Inflammatory macrophage treated with lipopolysaccharide for 1 hour (primary cell): Measurements from ENCODE around the gene STARD5.
"Not testable (repeated sequence)": the region's sequence is repeated elsewhere in the genome, so short reads cannot be mapped to it uniquely, and the experiment has no call there.

Experiments used
- DNase-seq, 2 donors: peaks; one replicate each; pipeline ENCODE4 v3.0.0-alpha.2; 2020 to 2022

Gene STARD5

DNA sequence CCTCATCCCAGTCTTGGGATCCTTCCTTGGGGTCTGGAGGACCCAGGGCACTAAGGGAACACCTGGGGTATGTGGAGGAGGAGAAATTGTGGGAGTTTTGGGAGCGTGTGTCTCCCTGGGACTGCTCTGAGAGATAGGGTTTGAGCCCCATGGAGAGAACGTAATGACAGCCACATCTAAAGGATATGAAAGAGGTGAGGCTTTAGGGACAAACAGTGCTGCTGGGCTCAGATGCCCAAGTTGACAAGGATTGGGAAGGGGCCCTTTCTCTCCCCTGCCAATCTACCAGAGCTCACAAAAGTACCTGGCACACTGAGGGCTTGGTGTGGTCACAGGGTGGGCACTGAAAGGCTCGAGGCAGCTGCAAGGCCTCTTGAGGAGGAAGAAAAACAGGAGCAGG lies 13.3 kb upstream of the STARD5 start:
- no peak for DNase-seq

DNA sequence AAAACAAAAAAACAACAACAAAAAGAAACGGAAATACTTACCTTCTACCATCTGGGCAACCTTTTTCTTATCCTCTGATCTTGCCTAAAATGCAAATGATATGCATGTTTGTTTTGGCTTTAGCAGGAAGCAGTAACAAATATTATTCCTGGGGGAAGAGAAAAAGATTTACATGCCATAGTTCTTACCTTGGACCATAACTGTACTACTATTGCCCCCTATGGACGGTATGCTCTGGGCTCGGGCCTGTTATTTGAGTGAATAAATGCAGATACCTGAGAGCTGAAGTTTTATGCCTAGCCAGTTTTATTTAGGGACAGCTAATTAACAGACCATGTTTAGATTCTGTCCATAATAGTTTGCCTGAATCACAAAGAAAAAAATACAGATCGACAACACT lies 12.6 kb upstream of the STARD5 start:
- peak in 1 of 2 donors; percentile 32 for DNase-seq

DNA sequence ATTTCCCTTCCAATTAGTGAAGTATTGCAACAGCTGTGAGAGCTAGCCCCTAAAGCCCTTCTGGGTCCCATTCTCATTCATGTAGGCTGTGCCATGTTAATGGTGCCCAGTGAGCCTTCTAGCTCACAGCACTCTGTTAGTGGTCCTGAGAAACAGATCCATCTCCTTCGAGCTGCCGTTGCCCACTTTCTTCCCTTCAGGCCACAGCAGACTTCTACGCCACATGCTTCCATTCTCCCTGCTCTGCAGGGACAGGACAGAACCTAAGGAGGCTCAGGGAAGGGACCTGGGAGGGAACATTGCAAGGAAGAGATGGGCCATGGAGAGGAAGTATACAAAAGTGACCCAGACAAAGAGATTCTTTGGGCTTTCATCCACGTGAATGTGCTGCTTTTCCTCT lies 11.7 kb upstream of the STARD5 start:
- no peak for DNase-seq

DNA sequence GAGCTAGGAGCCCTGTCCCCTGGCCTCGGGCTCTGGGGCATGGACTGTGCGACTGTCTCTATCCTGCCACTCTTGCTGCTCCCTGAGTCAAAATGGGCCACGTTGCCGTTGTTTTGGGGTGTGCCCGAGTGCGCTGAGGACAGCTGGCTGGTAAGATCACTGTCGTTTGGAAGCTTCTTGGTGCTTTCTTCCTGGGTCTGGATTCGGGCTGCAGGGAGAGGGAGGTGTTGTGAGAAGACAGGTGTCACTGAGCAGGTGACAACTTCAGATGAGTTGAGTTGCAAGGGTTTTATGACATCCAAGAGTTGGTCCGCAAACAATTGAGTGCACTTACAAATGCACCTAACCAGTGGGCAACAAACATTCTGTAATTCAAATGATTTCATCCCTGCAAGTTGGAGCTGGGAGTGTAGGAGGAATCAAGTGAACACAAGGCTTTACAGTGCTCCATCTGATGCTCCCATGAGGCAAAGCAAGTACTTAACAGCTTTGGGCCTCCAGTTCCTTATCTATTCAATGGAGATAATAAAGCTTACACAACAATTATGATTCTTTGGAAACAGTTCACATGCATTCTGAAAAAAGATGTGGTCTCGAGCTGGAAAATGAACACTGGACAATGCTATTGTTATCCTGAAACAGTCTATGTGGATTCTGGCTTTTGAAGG lies 11.0 kb upstream of the STARD5 start:
- no peak for DNase-seq

DNA sequence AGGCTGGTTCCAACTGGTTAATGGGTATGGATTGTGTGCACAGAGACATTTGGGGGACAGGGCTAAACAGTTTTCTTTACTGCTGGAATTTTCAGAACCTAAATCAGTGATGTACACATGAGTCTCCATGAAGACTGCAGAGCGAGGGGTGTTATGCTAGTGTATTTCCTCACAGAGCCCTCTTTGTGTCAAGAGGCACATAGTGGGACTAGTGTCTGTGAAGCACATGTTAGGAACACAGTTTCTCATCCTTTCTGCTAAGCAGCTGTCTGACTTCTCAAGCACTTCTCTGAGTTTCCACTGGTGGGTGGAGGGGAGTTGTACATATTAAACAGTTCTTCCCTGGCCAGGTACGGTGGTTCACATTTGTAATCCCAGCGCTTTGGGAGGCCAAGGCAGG lies 9.4 kb upstream of the STARD5 start:
- no peak for DNase-seq

DNA sequence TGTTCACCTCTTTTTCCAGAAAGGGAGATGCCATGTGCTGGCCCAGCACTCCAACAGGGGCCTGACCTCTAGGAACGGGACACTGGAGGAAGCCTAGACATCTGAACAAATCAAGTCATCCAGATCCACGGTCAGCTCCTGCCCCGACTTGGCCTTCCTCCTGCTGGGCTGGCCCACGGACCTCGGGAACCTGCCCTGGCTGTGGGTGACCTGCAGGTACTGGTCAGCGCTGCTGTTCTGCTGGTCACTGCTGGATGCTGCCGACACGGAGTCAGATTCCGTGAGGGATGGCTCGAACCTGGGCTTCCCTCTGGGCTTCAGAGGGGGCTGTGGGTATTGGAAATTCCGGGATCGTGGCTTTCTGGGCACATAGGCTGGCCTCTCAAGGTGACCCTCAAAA lies 8.4 kb upstream of the STARD5 start:
- DNase-seq: no peak

DNA sequence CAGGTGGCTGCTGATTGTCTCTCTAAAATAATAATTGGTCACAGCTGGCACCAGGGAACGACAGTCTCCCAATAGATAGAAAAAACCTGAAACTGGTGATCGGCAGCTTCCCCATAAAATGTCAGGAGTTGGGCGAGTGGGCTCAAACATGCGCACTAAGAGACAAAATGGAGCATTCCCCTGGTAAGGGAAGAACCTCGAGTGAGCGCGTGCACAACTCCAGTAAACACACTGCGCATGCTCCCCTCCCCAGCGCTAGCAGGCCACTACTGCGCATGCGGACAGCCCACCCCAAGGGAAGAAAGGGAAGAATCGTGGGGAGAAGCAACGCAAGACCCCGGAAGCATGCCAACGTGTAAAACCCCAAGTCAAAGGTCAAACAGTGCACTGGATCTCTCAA lies 7.7 kb upstream of the STARD5 start:
- DNase-seq: no peak

DNA sequence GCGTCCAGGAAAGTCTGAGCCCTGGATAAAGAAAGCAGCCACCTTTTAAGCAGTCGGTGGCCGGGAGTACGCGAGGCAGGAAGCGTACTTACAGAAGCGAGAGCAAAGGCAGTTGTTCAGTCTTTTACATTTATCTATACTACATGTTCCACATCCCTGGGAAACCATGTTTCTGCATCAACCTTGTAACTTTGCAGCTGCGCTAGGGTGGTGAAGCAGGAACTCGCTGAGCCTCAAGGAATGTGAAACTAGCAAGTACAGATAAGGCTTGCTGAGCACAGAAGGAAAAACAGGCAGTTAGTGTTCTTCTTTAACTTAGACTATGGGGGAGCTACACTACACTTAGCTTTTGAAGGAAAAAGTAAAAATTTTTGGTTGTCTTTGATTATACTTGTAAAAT lies 7.2 kb upstream of the STARD5 start:
- DNase-seq: not testable (repeated sequence)

DNA sequence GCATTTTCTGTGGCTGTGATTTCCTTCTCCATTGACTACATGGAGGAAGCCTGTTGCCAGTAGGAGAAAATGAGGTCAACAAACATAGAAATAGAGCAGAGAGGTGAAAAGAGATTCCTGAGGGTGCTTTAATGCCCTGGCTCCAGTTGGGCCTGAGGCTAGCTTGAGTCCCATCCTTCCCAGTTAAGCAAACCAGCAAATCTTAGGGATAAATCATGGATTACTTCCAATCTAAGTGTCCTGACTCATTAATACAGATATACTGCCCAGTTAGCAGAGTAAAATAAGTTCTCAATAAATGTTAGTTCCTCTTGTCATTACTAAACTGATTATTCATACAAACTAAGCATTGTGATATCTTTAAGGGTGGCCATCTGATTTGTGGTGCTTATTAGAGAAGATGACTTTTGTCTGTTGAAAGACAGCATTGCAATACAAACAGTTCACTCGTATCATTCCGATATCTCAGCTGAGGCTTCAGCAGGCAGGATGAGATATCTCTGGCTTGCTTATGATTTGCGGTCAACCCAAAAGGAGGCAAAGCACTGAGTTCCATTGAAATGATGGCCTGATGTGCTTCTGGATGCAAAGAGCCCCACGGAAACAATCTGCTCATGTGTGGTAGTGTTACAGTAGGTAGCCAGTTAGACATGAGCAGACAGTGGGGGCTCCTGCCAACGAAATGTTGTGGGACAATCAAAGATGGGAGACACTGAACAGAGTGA lies 6.6 kb upstream of the STARD5 start:
- peak; percentile 31 to 50 for DNase-seq

DNA sequence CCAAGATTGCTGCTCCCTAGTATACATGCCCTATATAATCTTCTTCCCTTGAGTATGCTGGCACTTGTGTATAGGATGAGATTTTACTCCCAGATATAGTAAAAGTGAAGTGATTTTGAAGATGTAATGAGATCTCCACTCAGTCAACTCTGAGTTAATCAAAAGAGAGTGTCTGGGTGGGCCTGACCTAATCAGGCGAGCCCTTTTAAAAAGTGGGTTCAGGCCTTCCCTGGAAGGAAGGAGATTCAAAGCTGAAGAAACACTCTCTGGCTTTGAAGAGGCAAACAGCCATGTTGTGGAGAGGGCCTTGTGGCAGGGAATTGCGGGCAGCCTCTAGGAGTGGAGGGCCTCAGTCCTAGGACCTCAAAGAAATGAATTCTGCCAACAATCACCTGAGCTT lies 5.5 kb upstream of the STARD5 start:
- DNase-seq: no peak

DNA sequence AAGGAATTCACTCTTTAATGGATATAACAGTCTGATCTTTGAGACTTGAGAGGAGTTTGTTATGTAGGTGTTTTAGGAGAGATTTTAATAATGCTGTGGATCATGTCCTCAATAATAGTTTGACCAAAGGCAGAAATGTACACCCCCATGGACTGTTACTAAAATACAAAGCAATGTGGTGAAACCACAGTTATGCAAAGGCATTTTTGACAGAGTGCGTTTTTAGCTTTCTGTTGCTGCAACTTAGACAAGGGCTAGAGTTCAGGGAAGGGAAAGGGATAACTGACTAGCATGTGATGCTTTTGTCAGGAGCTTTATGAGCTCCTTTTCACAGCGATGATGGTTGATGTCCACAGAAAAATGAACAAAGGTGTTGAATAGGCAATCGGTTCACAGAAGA lies 3.6 kb upstream of the STARD5 start:
- DNase-seq: peak; percentile 35 to 75

DNA sequence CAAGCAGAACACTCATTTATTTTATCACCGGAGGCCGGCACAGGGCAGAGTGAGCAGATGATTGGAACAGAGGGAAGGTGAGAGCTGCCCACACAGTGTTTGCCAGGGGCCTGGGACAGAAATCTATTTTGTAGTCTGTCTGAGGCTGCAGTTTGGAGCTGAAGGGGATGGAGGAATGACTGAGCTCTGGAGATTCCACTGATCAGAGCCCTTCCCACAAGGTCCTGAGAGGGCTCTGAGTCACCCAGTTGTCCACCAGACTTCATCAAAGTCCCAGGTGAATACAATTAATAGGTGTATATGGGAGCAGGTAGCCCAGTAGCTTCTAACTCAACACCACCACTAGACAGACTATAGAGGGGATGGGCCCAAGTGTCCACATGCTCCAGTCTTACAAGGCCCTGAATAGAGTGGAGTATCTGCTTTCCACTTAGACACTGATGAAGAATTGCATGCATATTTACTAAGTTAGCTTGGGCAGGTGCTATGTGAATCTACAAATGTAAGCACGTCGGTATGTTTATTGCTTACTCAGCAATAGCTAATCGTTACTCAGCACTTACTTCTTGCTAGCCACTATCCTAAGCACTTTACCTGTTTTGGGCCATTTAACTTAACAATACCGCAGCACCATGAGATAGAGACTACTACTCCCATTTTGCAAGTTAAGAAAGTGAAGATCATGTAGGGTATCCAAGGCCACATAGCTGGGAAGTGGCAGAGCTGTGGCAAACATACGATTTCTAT lies 2.7 kb upstream of the STARD5 start:
- no peak for DNase-seq

DNA sequence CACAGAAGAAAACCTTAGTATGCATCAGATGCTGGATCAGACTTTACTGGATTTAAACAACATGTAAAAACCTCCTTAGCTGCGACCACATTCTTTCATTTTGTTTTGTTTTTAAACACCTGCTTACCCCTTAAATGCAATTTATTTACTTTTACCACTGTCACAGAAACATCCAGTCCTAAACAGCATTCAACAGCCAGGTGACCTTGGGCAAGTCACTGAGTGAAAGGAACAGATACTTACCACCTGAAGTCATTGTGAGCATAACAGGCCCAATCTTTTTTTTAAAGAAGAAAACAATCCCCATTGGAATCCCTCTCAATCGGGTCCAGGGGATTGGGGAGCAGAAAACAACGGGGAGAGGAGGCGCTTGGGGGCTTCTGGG lies 390 bp downstream of the STARD5 start:
- DNase-seq: no peak

DNA sequence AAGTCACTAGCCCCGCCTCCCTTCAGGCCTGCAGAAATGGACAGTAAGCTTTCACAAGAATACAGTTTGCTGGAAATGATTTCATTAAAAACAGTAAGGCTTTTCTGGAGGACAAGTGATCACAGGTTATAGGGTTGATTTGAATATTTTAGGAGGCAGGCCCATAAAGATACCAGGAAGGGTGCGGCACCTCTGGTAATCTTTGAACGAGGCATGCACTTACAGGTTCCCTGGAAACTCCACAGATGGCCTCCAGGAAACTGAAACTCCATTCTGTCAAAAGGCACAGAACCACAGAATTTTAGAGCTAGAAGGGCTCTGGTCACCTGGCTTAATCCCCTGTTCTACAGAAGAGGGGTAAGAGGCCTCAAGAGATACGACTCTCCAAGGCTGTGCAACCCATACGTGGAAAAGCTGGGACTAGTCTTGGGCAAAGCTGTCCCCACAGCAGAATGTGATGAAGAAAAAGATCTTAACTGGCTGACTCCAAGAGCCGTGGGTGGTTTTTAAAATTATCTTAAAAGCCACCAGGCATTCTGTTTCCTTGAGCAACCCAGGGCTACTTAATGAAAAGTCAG lies 1.2 kb downstream of the STARD5 start:
- DNase-seq: peak in 1 of 2 donors; percentile 52

DNA sequence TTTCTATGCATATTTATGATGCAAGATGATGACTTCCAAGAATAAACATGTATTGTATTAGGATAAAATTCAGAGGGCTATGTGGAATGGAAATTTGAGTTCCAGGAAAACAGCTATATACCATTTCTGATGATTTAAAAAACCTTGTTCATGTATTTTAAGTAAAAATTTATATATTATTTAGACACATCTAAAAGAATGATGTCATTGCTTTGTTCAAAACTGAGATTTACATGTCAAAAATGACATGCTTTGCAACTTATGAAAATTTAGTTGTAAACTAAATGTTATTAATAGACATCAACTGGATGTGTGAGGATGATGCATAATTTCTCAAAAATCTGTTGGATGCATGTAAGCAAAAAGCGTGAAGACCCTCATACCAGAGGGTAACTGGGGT lies 2.3 kb downstream of the STARD5 start:
- no peak for DNase-seq

DNA sequence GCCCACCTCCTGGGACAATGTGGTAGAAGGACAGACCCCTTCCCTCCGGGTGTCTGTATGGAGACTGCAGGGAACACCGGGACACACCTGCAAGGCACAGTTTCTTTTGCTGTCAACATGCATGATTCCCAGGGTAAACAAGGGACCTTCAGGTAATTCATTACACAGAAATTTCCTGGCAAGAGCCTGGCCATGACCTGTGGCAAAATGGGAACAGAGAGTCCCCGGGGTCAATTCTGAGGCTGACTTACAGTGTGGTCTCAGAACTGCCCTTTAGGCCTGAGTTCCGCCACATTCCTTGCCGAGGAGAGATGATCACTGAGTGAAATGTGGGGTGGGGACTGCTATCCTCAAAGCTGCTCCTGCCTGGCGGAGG lies 6.3 kb downstream of the STARD5 start:
- no peak for DNase-seq

DNA sequence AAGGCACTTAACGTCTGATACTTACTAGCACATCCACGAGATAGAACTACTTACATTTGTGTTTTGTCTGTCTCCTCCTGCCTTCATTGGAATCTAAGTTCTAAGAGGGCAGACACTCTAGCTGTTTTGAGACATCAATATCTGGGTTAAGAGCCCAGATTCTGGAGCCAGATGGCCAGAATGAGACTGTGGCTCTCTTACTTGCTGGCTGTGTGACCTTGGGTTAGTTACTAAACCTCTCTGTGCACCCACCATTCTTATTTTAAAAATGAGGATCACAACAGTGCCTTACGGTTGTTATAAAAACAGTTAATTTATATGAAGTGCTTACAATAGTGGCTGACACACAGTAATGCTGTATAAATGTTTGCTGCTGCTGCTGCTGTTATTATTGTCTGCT lies 7.7 kb downstream of the STARD5 start:
- no peak for DNase-seq

DNA sequence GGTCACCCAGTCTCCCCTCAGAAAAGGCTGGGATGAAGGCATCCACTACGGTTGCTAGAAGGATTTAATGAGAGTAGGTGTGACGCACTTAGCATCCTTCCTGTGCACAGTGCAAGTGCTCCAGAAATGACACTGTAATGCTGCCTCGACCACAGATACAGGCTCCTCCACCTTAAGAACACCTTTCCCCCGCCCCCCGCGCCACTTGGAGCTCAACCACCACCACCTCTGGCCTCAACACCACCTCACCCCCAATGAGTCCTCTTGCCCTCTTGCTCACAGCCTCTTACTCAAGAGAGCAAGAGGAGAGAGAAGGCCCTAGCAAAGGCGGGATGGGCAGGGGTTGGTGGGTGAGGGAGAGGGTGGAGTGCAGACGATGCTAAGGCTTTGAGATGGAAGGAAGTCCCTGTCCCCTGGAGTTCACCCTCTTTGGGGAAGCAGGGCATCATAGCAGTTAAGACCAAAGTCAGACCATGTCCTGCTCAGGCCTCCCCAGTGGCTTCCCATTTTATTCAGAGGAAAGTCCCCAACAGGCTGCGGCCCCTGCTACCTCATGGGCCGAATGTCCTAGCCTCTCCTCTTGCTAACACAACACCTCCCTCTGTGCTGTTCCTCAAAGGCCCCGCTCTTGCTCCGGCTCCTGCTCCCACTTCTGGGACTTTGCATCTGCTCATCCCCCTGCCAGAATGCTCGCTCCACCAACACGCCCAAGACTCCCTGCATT lies 8.3 kb downstream of the STARD5 start:
- DNase-seq: peak; percentile 45 to 75

DNA sequence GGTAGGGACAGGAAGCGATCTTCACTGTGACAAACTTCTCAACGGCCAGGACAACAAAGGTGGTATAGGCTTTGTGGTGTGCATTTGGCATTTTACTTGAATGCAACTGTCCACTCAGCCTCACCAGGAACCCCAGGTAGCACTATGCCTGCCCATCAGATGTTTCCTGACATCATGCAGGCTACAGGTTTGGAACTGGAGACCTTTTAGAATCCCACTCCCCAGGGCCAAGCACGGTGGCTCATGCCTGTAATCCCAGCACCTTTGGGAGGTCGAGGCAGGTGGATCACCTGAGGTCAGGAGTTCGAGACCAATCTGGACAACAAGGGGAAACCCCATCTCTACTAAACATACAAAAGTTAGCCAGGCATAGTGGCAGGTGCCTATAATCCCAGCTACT lies 9.6 kb downstream of the STARD5 start:
- no peak for DNase-seq

DNA sequence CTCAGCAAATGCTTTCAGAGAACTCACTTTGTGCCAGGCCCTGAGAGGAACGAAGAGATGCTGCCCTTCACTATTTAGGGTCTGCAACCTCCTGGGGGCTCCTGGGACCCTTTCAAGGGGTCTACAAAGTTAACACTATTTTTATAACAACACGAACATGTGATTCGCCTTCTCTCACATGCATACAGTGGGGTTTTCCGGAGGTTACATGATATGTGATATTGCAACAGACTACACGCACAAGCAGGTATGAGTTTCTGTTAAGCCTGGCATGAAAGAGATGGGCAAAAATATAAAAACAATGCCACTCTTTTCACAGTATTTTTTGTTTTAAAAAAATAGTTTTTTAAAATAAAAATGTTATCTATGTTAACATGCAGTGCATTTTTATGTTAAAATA lies 10.3 kb downstream of the STARD5 start:
- peak in 1 of 2 donors; percentile 39 for DNase-seq

DNA sequence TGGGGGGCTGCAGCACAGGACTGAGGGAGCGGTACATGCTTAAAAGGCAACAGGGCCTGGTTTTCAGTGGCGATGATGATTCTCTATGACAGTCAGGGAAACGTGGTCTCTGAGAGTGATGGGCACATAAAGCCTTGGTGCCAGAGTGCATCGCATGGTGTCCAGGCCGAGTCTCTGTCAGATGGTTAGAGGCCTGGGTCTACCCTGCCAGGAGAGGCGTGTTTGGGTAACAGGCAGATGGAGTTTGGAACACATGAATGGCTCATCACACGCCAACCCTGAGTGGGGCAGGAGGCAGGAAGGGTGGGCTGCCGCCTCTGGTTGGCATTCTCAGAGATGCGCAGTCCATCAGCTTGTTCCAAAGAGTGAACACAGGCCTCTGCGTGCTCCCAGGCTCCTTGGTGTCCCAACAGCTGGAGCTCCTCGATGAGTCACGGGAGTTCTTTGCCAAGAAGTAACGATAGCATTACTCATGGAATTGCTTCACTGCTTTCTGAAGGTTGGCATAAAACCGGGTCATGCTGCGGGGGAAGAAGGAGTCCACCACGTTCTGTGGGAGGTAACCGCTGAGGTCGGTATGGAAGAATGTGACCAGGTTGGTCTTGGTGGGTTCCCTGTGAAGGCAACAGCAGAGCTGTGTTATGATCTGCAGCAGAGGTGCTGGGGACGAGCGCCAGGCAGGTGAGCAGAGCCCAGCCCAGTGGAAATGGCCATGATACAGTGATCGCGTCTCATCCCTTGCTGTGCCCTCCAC lies 11.0 kb downstream of the STARD5 start:
- peak; percentile 95 to 98 for DNase-seq

DNA sequence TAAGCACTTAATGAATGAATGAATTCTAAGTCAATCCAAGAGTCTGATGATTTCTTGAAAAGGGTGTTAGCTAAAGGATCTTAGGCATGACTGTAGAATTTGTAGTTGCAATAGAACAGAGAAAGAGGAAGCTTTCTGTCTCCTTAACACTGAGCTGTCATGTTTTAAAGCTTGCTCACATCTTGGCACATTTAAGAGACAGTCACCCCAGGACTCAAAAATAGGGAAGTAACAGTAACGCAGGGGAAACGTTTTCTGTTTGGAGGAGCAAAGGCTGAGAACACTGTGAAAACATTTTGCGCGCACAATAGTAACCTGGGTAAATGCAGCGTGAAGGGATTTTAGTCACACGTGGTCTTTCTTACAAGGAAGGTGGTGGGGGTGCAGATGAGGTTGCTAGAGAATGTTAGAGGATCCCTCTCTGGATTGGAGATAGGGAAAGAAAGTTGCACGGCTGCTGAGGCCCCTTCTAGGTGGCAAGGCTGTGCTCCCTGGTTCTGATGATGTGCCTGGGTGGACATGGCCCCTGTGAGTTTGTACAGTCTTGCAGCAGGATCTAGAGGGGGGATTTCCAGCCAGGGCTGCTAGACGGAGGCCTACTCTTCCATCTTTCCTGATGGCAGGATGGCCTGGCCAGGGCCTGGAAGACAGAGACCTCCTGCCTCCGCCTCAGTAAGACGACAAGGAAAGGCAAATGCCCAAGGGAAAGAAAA lies 12.0 kb downstream of the STARD5 start:
- DNase-seq: peak; percentile 81 to 94
